Left colon (tissue), 2 donors: ENCODE data around the gene DUOX1. TPM values are rescaled to one million over a fixed set of nuclear protein-coding genes. Genes with fewer than 3 reads are reported as not detected.
"Not testable (repeated sequence)": the region's sequence is repeated elsewhere in the genome, so short reads cannot be mapped to it uniquely, and the experiment has no call there.

ENCODE experiments used
- ATAC-seq: fragments of 200-7000 bp; cut with Tn5 transposase; one replicate; pipeline ENCODE4 v1.9.1; 2020; ENCODE audit warnings: mild to moderate bottlenecking, moderate library complexity
- DNase-seq, 2 donors: peaks; one replicate each; pipeline ENCODE4 v3.0.0-alpha.2; 2020
- intact Hi-C, 2 donors: fragments of 100-400 bp; cut with DNase I in 1 of 2; cut with micrococcal nuclease in 1 of 2; formaldehyde crosslinking; loops; one replicate each; pipeline versions ENCODE4 v1.11.2 to v1.14.0; 2022; cut with DNase I, micrococcal nuclease
- long read RNA-seq: library from polyadenylated mRNA; unstranded; transcript quantifications from one replicate; pipeline ENCODE4 v2.0.0, GENCODE V29; 2021
- total RNA-seq, 2 donors: library from RNA; stranded (reverse); fragmentation: NEBNext Ultra II Directional; extraction: Animal tissue kit (Norgen Biotek cat#: 25700); gene quantifications; one replicate each; pipeline ENCODE4 v1.2.1, GENCODE V29; 2021
- donor health status: DM: no; HTN: no; CAD: no.
- donor health status: DM: yes; HTN: yes; CAD: no.

Gene DUOX1
- under 1 TPM; 0.56 to 0.85 TPM for total RNA-seq
- long read RNA-seq, partial matches to known transcripts: 4 of 17 reads
- long read RNA-seq, other reads (novel, unspliced or antisense): 13 of 17 reads

DNA sequence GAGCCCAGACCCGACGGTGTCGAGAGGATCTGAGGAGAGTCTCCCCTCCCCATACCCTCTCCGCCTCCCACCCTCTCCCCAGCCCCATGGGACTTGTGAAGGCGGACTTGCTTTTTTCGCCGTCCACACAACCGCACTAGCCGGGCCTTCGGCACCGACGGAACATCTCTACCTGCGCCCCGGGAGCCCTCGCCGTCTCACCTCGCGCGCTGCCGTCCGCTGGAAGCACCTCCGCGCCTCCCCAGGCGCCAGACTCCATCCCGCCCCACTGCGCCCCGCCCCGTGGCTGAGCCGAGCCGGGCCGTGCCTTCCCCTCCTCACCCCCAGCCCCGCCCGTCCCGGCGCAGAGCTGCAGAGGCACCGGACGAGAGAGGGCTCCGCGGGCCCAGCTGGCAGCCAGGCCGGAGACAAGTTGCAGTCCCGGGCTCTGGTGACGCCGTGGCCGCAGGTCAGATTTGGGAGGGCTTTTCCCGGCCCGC lies at the start of gene DUOX1, which contains the start of gene DUOXA1:
Gene DUOX1, plus strand, starts transcription at position 344 of the 479 bp plus-strand sequence. CDS start 1,973 bp downstream, outside the sequence.
Gene DUOXA1, minus strand, starts transcription at position 229 of the 479 bp plus-strand sequence. CDS start 6,865 bp downstream, outside the sequence.
- intact Hi-C loops: no loop called here
- ATAC-seq (peak; percentile 90), DNase-seq (peak in 1 of 2 donors; percentile 64)

DNA sequence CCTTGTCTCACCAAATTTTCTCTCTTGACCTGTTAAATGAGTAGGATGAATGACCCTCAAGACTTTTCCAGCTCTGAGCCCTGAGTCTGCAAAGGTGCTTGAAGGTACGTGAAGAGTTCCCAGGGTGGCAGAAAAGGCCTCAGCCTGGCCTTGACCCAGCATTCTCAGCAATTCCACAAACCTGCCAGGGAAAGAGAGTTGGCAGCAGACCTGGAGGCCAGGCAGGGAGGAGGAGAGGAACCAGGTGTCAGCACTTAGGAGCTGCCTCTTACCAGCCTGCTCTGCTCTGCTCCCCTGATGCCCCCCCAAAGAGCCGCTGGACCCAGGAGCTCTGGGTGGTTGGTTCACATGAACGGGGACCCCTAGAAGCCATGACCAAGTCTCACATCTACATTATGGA lies 49.2 kb upstream of the DUOX1 start:
- DNase-seq, intact Hi-C loops, ATAC-seq: not testable (repeated sequence)

DNA sequence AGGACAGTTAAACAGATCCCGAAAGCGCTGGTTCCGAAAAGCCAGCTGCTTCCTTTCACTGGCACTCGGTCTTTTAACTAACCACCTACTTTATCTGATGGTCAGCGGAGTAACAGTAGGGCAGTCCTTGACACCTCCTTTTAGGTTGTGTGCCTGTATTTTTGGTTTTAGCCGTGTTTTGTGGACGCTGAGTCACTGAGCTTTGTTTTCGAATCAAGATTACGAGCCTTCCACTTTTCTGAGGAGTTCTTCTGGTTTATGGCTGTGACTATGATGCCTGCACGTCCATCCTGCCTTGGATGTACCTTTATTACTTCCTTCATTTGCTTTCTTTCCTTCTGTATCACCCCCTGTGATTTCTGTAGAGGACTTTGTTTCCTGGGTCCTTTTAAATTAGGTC lies 47.4 kb upstream of the DUOX1 start:
- intact Hi-C loops, DNase-seq: not testable (repeated sequence)
- peak; percentile 77 for ATAC-seq

DNA sequence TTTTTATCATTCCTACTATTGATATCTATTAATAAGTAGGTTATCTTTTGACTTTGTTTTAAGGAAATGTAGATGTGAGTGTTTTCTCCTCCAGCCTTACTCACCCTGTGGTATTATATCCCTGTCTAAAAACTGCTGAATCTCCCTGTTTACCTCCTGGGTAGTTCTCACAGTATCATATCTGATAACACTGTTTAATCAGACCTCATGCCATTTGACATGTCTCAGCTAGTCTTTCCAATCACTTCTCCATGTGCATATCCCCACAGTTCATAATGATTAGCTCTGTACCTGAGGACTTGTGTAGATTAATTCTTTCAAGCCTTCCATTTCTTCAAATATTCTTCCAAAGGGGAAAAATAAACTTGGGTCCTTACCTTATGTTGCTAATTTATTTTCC lies 46.6 kb upstream of the DUOX1 start:
- intact Hi-C loops: no loop called here
- ATAC-seq (peak; percentile 37), DNase-seq (no peak)

DNA sequence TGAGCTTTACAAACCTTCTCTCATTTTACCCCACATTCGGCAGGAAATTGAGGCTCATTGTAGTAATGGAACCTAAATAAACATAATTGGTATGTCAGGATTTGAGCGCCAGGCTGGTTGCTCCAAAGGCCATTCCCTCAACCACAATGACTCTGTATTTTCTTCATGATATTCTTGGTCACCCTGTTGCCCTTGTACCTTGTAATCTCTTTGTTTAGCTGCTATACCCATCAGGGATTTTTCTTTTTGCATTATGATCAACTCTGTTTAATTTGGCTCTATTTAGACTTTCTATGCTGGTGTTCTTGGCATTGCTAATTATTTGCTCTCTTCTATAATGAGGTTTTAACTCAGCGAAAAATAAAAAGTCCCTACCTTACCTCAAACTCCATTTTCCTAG lies 45.6 kb upstream of the DUOX1 start:
- no peak for DNase-seq
- no peak for ATAC-seq
- intact Hi-C loops: no loop called here

DNA sequence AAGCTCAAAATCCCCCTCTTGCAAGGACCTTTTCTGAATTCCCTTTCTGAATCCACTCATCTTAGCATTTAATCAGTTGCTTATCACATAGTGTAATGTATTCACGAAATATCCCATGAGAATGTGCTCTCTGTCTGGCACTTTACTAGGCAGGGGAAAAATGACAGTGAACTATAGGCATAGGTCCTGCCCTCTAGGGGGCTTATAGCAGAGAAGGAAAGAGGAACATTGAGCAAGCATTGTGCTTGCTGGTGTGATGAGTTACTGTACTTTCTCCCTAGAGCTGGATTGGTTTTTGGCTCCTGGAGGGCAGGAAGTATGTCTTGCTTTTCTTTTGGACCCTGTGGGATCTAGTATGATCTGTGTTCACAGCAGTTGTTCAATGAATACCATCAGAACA lies 42.3 kb upstream of the DUOX1 start:
- DNase-seq: no peak
- ATAC-seq: no peak

DNA sequence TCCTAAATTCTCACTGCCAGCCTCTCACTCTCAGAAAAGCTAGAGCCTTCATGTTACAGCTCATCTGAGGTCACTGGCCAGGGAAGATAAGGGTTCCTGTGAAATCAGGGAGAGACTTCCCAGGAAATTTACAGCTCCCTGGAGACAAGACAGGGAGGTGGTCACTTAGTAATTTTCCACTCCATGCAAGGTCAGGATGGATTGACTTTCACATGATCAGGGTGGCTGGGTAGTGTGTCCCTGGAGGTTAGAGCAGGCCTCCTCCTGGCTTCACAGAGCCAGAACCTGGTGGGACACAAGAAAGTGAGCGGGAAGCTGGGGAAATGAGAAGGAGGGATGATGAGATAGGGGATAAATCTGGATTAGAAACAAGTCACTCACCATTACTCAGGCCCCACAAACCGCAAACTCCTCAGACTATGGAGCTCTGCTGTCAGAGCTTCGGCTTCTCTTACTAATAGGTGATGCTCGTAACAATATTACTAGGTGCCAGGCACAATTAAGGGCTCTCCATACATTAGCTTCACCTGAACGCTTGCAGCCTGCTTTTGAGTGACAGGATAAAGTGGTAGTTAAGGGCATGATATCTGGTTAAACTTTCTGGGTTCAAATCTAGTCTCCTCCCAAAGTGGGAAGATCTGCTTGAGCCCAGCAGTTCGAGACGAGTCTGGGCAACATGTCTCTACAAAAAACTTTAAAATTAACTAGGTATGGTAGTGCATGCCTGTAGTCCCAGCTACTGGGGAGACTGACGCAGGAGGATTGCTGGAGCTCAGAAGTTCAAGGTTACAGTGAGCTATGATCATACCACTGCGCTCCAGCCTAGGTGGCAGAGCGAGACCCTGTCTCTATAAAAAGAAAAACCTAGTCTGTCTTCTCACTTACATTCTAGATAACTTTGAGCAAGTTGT lies 40.7 kb upstream of the DUOX1 start:
- intact Hi-C loops: no loop called here
- ATAC-seq (no peak), DNase-seq (no peak)

More for the DNA sequence above, 42.3 kb upstream of the DUOX1 start:
- intact Hi-C loops: no loop called here

DNA sequence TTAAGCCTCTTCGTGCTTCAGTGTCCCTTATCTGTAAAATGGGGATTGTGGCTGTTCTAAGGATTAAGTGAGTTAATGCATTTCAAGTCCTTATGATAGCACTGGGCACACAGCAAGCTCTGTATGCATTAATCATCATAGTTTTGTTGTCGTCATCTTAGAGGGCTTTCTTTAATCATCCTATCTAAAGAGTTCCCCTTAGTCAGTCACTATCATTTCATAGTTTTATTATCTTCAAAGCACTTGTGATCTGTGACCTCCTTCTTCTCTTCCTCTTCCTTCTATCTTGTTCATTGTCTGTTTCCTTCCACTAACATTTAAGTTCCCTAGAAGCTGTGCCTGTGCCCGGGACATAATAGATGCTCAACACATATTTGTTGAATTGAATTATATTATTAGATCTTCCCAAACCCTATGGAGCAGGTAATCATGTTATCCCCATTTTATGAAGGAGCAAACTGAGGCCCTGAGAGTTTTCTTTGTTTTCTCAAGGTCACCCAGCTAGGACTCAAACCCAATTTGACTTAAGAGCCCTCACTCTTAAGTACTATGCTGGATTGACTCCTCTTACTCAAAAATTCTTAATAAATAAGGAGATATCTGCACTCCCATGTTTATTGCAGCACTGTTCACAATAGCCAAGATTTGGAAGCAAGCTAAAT lies 40.0 kb upstream of the DUOX1 start:
- DNase-seq: no peak
- intact Hi-C loops: no loop called here
- ATAC-seq: peak; percentile 48

DNA sequence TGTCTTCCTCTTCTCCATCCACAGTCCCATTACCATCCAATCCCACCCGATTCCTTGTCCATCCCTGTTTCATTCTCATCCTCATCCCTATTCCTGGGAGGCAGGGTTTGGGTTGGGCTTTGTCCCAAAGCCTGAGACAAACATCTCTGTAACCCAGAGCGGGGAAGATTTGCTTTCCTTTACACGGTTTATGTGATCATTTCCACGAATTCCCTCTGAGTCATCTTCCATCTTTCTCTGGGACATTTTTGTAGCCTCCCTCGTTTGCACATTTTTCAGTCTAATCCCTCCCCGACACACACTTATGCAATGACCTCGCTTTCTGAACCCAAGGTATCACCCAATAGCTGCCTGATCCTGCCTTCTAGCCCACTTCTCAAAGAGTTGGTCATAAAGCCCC lies 38.6 kb upstream of the DUOX1 start:
- DNase-seq: peak in 1 of 2 donors; percentile 12
- intact Hi-C loops: no loop called here
- no peak for ATAC-seq

DNA sequence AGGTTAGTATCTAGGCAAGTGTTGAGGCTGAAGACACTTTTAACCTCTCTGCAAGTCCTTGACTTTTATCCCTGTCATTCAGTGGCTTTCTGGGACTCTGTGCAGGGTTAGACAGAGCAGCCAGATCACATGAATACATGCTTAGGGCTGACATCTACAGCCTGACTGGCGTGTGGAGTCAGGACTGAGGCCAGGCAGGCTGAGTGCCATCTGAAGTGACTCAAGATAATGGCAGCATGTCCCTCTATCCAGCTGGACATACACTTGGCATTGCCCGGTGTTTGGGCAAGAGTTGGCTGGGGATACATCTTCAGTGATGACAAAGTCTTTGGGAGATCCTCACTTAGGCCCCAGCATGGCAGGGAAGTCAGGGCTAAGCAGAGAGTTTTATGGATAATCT lies 38.2 kb upstream of the DUOX1 start:
- DNase-seq (peak in 1 of 2 donors; percentile 12), ATAC-seq (no peak)
- intact Hi-C loops: no loop called here

DNA sequence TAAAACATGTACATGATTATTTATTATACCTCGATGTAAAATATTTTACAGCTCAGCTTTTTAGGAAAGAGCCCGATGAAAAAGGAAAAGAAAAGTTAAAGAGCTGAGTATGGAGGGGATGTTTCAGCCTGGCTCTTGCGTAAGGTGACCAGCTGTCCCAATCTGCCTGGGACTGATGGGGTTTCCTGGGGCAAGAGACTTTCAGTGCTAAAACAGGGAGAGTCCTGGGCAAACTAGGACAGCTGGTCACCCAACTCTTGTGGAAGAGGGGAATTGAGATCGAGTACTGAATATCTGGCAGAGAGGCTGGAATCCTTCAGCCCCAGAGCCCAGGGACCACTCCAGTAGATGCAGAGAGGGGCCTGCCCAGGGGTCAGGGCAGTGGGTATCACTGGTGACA lies 36.8 kb upstream of the DUOX1 start:
- DNase-seq (peak in 1 of 2 donors; percentile 10), ATAC-seq (no peak)
- intact Hi-C loops: no loop called here

DNA sequence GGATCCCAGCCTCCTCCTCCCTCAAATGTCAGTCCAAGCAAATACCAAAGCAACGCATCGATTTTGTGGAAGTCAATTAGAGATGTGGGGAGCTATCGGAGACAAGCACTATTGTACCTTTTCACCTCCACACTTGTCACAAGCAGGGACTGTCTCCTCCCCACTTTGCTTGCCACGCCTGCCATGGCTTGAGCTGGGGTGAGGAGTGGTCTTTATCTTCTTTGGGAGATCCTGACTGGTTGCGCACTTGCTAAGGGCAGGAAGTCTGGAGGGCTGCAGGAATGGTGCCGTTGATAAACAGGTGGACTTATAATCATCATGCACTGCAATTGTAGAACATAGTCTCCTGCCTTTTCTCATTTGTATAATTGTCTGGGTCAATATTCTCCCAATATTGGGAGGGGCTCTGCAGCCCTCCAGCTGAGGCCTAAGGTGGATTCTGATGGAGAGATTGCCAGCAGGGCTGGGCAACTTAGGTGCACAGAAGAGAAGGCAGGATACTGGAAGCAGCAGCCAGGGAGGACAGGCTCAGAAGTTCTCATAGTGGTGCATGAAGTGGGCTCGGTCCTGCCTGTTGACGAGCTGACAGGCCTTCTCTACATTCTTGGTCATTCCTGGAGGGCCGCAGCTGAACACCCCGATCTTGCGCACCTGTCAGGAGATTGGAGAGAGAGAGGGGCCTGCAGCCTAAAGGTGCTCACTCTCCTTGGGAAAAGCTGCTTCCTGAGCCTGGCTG lies 36.0 kb upstream of the DUOX1 start:
- peak in 1 of 2 donors; percentile 16 for DNase-seq
- intact Hi-C loops: no loop called here
- ATAC-seq: no peak

DNA sequence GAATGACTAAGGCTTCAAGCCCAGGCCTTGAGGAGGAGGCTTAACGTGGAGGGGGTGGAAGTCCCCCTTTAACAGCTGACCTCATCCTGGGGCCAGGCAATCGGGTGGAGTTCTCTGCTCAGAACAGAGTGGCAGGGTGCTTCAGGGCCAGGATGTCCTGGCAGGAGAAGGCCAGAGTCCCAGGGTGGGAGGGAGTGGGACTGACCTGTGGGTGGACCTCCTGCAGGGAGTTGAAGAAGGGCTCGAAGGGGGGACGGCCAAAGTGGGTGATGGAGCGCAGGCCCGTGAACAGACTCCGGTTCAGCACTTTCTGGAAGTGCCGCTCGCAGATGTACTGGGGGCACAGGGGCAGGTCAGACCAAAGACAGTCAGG lies 35.5 kb upstream of the DUOX1 start:
- DNase-seq (peak in 1 of 2 donors; percentile 22), ATAC-seq (no peak)
- intact Hi-C loops: no loop called here

DNA sequence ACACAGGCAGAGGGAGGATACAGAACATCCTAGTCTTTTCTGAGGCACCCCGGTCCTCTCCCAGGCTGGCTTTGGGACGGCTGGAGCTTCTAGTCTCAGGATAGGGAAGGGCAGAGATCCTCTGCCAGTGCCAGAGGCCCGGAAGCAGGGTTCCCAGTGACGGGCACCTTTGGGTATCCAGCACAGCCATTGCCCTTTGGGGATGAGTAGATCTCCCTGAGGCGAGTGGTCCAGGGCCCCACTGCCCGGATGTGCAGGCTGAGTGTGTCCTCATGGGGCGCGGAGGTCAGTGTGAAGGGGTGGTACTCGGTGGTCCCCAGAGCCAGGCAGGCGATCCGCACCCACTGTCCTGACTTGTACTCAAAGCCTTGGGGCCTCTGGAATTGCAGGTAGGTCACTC lies 34.1 kb upstream of the DUOX1 start:
- DNase-seq (peak in 1 of 2 donors; percentile 21), ATAC-seq (no peak)
- intact Hi-C loops: no loop called here

DNA sequence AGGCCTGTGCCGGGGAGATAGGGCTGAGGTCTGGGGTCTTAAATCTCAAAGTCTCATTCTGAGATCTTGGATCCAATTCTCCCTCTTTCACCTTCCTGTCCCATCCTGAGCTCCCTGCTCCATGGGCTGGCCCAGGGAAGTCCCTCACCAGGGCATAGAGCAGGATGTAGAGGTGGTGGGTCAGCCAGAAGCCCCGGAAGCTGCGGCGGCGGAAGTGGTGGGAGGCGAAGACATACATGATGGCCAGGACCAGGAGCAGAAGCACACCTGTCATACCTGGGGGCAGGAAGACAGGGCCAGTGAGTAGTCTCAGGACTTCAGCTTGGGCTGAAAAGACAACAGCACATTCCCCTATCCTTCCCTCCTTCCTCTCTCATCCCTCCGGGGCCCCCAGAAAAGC lies 32.3 kb upstream of the DUOX1 start:
- DNase-seq: peak in 1 of 2 donors; percentile 8
- intact Hi-C loops: no loop called here
- ATAC-seq: no peak

DNA sequence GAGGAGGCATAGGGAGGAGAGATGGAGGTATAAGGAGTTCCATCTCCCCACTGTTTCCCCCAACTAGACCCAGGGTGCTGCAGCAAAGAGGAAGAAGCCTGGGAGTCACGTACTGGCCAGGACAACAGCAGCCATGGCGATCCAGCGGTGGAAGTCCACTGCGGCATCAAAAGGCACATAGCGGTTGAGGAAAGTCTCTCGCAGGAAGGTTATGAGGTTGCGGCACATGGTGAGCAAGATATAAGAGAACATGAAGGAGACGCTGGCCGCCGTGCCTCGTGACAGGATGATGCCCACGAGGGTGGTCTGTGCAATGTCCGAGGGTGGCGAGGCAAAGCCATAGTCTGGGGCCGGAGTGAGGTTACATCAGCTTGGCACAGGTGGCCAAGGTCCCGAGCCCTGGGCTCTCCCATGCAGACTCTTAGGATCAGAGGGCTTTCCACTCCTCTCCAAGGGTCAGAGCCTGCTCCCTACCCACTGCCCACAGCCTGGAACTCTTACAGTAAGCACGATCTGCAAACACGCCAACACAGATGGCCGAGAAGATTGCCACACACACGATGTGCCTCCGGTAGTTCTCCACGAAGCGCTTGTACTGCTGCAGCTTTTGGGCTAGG lies 30.1 kb upstream of the DUOX1 start:
- no peak for ATAC-seq
- DNase-seq: peak in 1 of 2 donors; percentile 19
- intact Hi-C loops: no loop called here

DNA sequence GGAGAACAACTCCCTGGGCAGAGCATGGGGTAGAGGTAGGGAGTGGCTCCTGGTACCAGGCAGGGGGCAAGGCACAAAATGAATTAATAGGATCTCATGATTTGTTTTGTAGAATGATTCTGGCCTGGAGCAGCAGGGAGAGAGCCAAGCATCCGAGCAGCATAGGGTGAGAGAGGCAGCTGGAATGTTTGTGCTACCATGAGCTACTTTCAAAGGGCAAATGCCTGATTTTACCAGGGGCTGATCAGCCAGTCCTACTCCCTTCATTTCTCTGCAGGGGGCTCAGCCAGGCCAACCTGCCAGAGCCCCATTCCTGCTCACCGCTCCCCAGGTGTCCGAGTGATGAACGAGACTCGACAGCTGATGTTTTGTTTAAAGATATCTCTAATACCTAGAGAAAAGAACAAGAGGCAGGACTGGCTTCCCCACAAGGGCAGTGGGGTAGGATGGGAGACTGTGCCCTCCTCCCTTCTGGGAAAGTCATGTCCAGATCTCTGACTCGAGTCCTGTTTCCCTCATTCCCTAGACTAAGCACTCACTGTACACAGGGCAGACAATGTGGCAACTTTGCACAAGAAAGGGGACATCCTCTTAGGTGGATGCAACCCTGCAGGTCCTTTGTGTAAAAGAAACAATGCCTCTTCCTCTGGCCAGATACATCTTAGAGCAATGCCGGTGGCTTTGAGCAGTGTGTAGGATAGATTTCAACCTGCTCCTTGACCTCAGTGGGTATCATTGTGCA lies 28.7 kb upstream of the DUOX1 start:
- DNase-seq (peak in 1 of 2 donors; percentile 7), ATAC-seq (no peak)
- intact Hi-C loops: no loop called here

DNA sequence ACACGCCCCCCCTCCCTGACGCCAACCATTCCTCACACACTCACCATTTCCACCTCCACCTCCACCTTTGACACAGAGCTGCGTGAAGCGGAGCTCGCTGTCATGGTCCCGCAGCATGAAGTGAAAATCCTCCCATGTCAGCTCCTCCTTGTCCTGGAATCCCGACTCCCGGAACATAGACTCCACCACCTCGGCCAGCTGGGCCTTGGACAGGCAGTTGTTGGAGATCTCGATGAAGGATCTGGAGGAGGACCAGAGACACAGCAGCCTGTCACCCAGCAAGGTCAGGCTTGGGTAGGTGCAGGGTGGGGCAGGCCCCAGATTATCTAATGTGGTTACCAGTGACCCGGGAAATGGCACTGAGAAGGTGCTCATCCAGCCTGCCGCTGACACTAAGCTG lies 28.0 kb upstream of the DUOX1 start:
- no peak for ATAC-seq
- intact Hi-C loops: no loop called here
- DNase-seq: peak in 1 of 2 donors; percentile 15
